Measurements from ENCODE around the gene ILRUN.
"Not testable (repeated sequence)": the region's sequence is repeated elsewhere in the genome, so short reads cannot be mapped to it uniquely, and the experiment has no call there.

The ILRUN gene

GRCh38 chr6:34656378-34657036 lies 40.1 kb downstream of the ILRUN start:
- peak; percentile 97 for DNase-seq (ENCODE audit: low read depth)
- H3K4me3 ChIP-seq (ENCODE audit: low read depth, low read length): peak overlapping the region; percentile 67
- TF ChIP-seq, protein P1, sequence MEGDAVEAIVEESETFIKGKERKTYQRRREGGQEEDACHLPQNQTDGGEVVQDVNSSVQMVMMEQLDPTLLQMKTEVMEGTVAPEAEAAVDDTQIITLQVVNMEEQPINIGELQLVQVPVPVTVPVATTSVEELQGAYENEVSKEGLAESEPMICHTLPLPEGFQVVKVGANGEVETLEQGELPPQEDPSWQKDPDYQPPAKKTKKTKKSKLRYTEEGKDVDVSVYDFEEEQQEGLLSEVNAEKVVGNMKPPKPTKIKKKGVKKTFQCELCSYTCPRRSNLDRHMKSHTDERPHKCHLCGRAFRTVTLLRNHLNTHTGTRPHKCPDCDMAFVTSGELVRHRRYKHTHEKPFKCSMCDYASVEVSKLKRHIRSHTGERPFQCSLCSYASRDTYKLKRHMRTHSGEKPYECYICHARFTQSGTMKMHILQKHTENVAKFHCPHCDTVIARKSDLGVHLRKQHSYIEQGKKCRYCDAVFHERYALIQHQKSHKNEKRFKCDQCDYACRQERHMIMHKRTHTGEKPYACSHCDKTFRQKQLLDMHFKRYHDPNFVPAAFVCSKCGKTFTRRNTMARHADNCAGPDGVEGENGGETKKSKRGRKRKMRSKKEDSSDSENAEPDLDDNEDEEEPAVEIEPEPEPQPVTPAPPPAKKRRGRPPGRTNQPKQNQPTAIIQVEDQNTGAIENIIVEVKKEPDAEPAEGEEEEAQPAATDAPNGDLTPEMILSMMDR (IDR thresholded peaks at IDR 0.05; ENCODE audit: insufficient read depth, low read depth, low read length, missing control alignments): no peak

DNA sequence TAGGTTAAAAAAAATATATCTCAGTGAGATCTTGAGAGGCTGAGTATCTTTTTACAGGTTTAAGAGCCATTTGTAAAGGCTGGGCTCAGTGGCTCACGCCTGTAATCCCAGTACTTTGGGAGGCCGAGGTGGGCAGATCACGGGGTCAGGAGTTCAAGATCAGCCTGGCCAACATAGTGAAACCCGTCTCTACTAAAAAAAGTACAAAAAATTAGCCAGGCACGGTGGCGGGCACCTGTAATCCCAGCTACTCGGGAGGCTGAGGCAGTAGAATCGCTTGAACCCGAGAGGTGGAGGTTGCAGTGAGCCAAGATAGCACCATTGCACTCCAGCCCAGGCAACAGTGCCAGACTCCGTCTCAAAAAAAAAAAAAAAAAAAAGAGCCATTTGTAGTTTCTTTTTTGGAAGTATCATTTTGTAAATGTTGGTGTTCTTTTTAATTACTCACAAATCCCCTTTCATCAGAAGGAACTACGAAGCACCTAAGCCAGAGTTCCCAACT lies 40.6 kb downstream of the ILRUN start:
- peak overlapping the region; percentile 67 for H3K4me3 ChIP-seq (ENCODE audit: low read depth, low read length)
- not testable (repeated sequence) for DNase-seq (ENCODE audit: low read depth)

DNA sequence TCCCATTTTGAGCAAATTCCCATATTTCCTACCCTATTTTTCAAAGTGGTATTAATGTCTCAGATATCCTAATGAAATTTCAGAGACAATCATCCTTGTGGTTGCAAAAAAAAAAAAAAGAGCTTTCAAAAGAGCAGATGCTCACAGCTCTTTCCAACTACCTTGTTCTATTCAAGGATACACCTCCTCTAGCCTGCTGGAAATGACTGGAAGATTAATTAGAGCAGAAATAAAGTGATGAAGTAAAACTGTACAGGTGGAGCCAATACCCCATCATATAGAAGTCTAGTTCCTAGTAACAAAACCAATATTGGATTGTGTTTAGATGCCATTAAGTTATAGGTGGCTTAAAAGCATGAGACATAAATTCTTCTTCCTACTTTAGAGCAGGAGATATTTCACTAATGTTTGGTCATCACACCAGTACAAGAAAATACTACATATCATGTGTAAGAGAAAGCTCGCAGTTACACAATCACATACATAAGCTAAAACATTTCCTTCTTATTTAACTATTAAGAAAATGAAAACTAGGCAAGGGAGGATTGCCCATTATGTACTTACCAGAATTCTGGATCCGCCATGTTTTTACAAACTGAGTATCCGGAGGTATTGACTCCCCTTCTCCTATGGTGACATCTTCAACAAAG lies 42.4 kb downstream of the ILRUN start:
- peak overlapping the region; percentile 67 for H3K4me3 ChIP-seq (ENCODE audit: low read depth, low read length)
- no peak for DNase-seq (ENCODE audit: low read depth)
- TF ChIP-seq, protein P1 (IDR thresholded peaks at IDR 0.05; ENCODE audit: insufficient read depth, low read depth, low read length, missing control alignments): no peak

- H3K4me3 ChIP-seq (ENCODE audit: low read depth, low read length): no peak overlapping the region; the same call in none of the 2 replicates
- no peak for DNase-seq (ENCODE audit: low read depth)
- TF ChIP-seq, protein P1 (IDR thresholded peaks at IDR 0.05; ENCODE audit: insufficient read depth, low read depth, low read length, missing control alignments): no peak
These were observed 44.3 kb downstream of the ILRUN start for GRCh38 chr6:34652263-34652662.

GRCh38 chr6:34650823-34651222 lies 45.7 kb downstream of the ILRUN start:
- DNase-seq (ENCODE audit: low read depth): no peak
- no peak overlapping the region for H3K4me3 ChIP-seq (ENCODE audit: low read depth, low read length)
- TF ChIP-seq, protein P1 (IDR thresholded peaks at IDR 0.05; ENCODE audit: insufficient read depth, low read depth, low read length, missing control alignments): no peak

DNA sequence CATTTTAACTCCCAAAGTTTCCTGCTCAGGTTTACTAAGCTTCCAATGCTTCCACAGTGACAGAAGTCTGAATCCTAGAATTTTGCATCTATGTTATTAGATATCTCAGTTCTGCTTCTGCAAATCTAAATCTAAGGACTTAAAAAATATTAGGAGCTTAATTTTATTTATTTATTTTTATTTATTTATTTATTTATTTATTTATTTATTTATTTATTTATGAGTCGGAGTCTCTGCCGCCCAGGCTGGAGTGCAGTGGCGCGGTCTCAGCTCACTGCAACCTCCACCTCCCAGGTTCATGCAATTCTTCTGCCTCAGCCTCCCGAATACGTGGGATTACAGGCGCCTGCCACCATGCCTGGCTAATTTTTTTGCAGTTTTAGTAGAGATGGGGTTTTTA lies 46.3 kb downstream of the ILRUN start:
- DNase-seq (ENCODE audit: low read depth); H3K4me3 ChIP-seq (ENCODE audit: low read depth, low read length): not testable (repeated sequence)

- TF ChIP-seq, protein P1 (IDR thresholded peaks at IDR 0.05; ENCODE audit: insufficient read depth, low read depth, low read length, missing control alignments): no peak
- DNase-seq (ENCODE audit: low read depth): no peak
- no peak overlapping the region for H3K4me3 ChIP-seq (ENCODE audit: low read depth, low read length)
These were observed 47.8 kb downstream of the ILRUN start for GRCh38 chr6:34648806-34649205.
